Right atrium auricular region (tissue), 2 donors: ENCODE measurements around the gene UBN1. TPM values are rescaled to one million over a fixed set of nuclear protein-coding genes. Genes with fewer than 3 reads are reported as not detected.

Source experiments
- DNase-seq: peaks from one replicate; pipeline ENCODE4 v3.0.0-alpha.2; 2019; ENCODE audit warnings: low spot score
- H3K27ac ChIP-seq, 2 donors: fragments of 200-600 bp; sonication (generic); 1 replicate in 1 of 2; 2 replicates in 1 of 2; pipeline ENCODE4 v1.5.1; 2016 to 2019
- H3K27me3 ChIP-seq, 2 donors: fragments of 200-600 bp; sonication (generic); one replicate each; pipeline versions ENCODE4 v1.5.1 to v1.6.0; 2017 to 2019
- H3K36me3 ChIP-seq: fragments of 200-600 bp; sonication (generic); one replicate; pipeline ENCODE4 v1.5.1; 2016
- H3K4me1 ChIP-seq, 2 donors: fragments of 200-600 bp; sonication (generic); one replicate each; pipeline versions ENCODE4 v1.5.1 to v1.6.0; 2017 to 2019
- H3K4me3 ChIP-seq, 2 donors: fragments of 200-600 bp; sonication (generic); 1 replicate in 1 of 2; 2 replicates in 1 of 2; pipeline ENCODE4 v1.5.1; 2017 to 2019; ENCODE audit warnings: mild to moderate bottlenecking in 1 of 2, moderate library complexity in 1 of 2
- H3K9me3 ChIP-seq, 2 donors: fragments of 200-600 bp; sonication (generic); one replicate each; pipeline ENCODE4 v1.5.1; 2019
- CTCF ChIP-seq, 2 donors: fragments of 200-600 bp; sonication (generic); IDR thresholded peaks; one replicate each; pipeline ENCODE4 v1.5.1; 2019; ENCODE audit warnings: antibody characterized with exemption in 2 of 2
- total RNA-seq, 2 donors: library from RNA; depleted of rRNA; stranded (reverse); fragments of >200 nt; gene quantifications; one replicate each; pipeline ENCODE4 v1.1.0, GENCODE V29; 2016

The UBN1 gene
- total RNA-seq, 2 donors from 2014 or later, result 26.1 to 29.7 TPM

DNA sequence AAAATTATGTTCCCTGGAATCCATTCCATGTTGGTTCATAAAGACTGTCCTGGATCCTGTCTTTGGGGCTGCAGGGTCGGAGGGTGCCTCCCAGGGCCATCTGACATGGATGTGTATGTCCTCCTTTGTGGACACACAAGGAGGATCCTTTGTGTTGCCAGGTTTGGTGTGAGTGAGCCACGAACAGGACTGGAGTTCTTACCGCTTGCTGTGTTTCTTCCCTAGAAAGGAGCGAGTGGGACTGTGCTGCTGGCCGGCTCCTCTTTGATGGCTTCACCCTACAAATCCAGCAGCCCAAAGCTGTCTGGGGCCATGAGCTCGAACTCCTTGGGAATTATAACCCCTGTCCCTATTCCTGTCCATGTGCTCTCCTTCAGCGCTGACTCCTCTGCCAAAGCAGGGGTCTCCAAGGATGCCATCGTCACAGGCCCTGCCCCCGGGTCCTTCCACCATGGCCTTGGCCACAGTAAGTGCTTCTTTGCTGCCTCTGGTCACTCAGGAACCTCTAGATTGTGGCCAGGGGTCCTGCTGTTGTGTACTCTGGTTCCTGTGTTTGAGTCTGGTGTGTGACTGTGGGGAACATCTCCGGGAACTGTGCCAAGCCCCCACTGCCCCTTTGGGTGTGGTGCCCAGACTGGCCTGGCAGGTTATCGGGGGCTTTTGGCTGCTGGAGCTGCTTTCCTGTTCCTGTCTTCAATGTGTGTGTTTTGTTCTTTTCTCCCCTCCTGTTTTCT, 29.5 kb downstream of the UBN1 start:
- Histone ChIP-seq H3K36me3 (peaks cover 94% of the 10 kb centered on the region), H3K4me1 (peaks cover 0 to 2% of the 10 kb centered on the region in 2 donors), H3K27me3 (no peaks in the 10 kb centered on the region), H3K9me3 (no peaks in the 10 kb centered on the region), H3K4me3 (no peak overlapping the region), H3K27ac (no peak overlapping the region)
- no peak for DNase-seq
- no peak for TF ChIP-seq CTCF (IDR thresholded peaks at IDR 0.05)

DNA sequence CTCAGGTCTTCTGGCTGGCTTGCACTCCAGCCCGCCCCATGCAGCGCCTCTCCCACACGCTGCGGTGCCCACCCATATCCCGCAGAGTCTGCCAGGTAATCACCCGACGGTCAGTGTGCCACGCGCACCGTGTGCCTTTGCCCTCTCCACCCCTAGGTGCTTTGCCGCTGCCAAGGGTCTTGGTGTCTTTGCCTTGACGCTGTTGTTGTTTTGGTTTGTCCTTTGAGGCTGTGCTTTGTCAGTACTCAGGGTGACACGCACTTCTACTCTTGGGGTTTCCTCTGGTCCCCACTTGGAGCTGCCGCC, 30.1 kb downstream of the UBN1 start:
- Histone ChIP-seq H3K4me3 (no peak overlapping the region), H3K4me1 (peaks cover 0 to 7% of the 10 kb centered on the region in 2 donors), H3K27ac (no peak overlapping the region), H3K9me3 (no peaks in the 10 kb centered on the region), H3K36me3 (peaks cover 89% of the 10 kb centered on the region), H3K27me3 (no peaks in the 10 kb centered on the region)
- DNase-seq, result no peak
- no peak for TF ChIP-seq CTCF (IDR thresholded peaks at IDR 0.05)

GRCh38 chr16:4879049-4879448, 31.8 kb downstream of the UBN1 start:
- Histone ChIP-seq H3K27ac (no peak overlapping the region), H3K27me3 (no peaks in the 10 kb centered on the region), H3K36me3 (peaks cover 84% of the 10 kb centered on the region), H3K9me3 (no peaks in the 10 kb centered on the region), H3K4me1 (peaks cover 0 to 17% of the 10 kb centered on the region in 2 donors), H3K4me3 (no peak overlapping the region)
- TF ChIP-seq CTCF (IDR thresholded peaks at IDR 0.05), result no peak
- DNase-seq, result no peak

DNA sequence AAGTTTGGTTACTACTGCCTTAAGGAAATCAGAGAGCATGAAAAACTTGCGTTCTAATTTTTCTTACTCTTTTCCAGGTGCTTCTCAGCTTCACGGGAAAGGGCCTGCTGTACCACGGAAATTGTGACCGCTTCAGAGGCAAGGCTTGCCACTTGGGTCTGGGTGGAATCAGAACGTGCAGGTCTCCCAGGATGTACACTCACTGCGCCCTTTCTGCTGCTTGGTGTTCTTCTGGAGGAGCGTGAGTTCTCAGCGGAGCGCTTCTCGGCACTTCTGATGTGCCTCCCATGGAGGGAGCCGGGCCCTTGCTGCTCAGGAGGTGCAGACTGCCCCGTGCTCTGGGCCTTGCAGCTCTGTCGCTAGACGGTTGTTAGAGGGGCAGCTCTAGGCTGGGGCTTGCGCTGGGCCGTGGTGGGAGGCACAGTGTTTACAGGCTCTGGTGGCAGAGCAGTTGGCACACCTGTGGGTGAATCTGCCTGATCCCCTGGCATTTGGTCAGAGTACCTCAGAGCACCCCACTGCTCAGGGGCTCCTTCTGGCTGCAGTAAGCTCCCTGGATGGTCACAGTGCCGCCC, 32.8 kb downstream of the UBN1 start:
- TF ChIP-seq CTCF (IDR thresholded peaks at IDR 0.05), result no peak
- no peaks in the 10 kb centered on the region for H3K9me3 ChIP-seq
- no peak overlapping the region for H3K4me3 ChIP-seq
- H3K36me3 ChIP-seq, result peaks cover 84% of the 10 kb centered on the region
- no peaks in the 10 kb centered on the region for H3K27me3 ChIP-seq
- peaks cover 0 to 17% of the 10 kb centered on the region in 2 donors for H3K4me1 ChIP-seq
- no peak for DNase-seq
- no peak overlapping the region for H3K27ac ChIP-seq

- H3K4me3 ChIP-seq, result no peak overlapping the region
- no peaks in the 10 kb centered on the region for H3K9me3 ChIP-seq
- H3K27ac ChIP-seq, result peak overlapping the region; percentile 54 to 64
- H3K36me3 ChIP-seq, result peaks cover 85% of the 10 kb centered on the region
- TF ChIP-seq CTCF (IDR thresholded peaks at IDR 0.05), result no peak
- peaks cover 0 to 17% of the 10 kb centered on the region in 2 donors for H3K4me1 ChIP-seq
- no peaks in the 10 kb centered on the region for H3K27me3 ChIP-seq
- no peak for DNase-seq
These were observed 34.8 kb downstream of the UBN1 start for GRCh38 chr16:4882000-4882632.
